Natural killer cell (primary cell): Measurements from ENCODE around the gene ACTG1. TPM values are rescaled to one million over a fixed set of nuclear protein-coding genes. Genes with fewer than 3 reads are reported as not detected.

Experiments
- ATAC-seq, 3 donors: fragments of 150-1000 bp in 2 of 3; fragments of 200-7000 bp in 1 of 3; cut with Tn5 transposase; 1 replicate in 1 of 3; 2 replicates in 2 of 3; pipeline ENCODE4 v1.10.0; 2021; ENCODE audit warnings: mild to moderate bottlenecking in 2 of 3, moderate library complexity in 2 of 3
- DNase-seq, 2 donors: peaks; one replicate each; pipeline versions ENCODE4 v3.0.0 to v3.0.0-alpha.2; 2013 to 2021; ENCODE audit warnings: mixed read lengths in 1 of 2
- H3K27ac ChIP-seq: one replicate; pipeline ENCODE4 v1.5.1; 2013; ENCODE audit warnings: mild to moderate bottlenecking, low read length
- H3K27me3 ChIP-seq: one replicate; pipeline ENCODE4 v1.6.1; 2013; ENCODE audit warnings: low read length; ENCODE audit not compliant: control insufficient read depth, insufficient read depth
- H3K36me3 ChIP-seq: one replicate; pipeline ENCODE4 v1.6.1; 2013; ENCODE audit warnings: low read length; ENCODE audit not compliant: control insufficient read depth, insufficient read depth
- H3K4me1 ChIP-seq: one replicate; pipeline ENCODE4 v1.6.1; 2013; ENCODE audit warnings: low read length; ENCODE audit not compliant: control insufficient read depth, insufficient read depth
- H3K4me3 ChIP-seq: one replicate; pipeline ENCODE4 v1.5.1; 2013; ENCODE audit warnings: low read length
- H3K9me3 ChIP-seq: one replicate; pipeline ENCODE4 v1.6.1; 2013; ENCODE audit warnings: low read length; ENCODE audit not compliant: control insufficient read depth, insufficient read depth
- H3K27ac Mint-ChIP-seq, 2 donors: one replicate each; pipeline ENCODE4 v1.8.0; 2022; ENCODE audit warnings: mild to moderate bottlenecking in 2 of 2, mixed read lengths in 2 of 2, moderate library complexity in 1 of 2
- H3K27me3 Mint-ChIP-seq, 2 donors: one replicate each; pipeline ENCODE4 v1.8.0; 2022; ENCODE audit warnings: low read depth in 2 of 2, mixed read lengths in 2 of 2
- H3K36me3 Mint-ChIP-seq: one replicate; pipeline ENCODE4 v1.8.0; 2022; ENCODE audit warnings: mixed read lengths
- H3K4me1 Mint-ChIP-seq, 2 donors: one replicate each; pipeline ENCODE4 v1.8.0; 2022; ENCODE audit warnings: mixed read lengths in 2 of 2
- H3K4me3 Mint-ChIP-seq: one replicate; pipeline ENCODE4 v1.8.0; 2022; ENCODE audit warnings: mild to moderate bottlenecking, moderate library complexity, mixed read lengths
- H3K9me3 Mint-ChIP-seq, 2 donors: one replicate each; pipeline ENCODE4 v1.8.0; 2022; ENCODE audit warnings: mixed read lengths in 2 of 2
- WGBS: methylation state at CpG from one replicate; pipeline ENCODE4 v1.1.7; 2013; ENCODE audit warnings: missing lambda C conversion rate; ENCODE audit not compliant: insufficient coverage; 5-methylcytosine and 5-hydroxymethylcytosine counted together
- intact Hi-C: fragments of 100-400 bp; cut with micrococcal nuclease; formaldehyde crosslinking; loops from one replicate; pipeline ENCODE4 v1.14.2; 2022
- total RNA-seq, 4 donors: library from RNA; stranded (reverse); fragments of 120-200 nt in 1 of 4; gene quantifications; one replicate each; pipeline versions ENCODE4 v1.2.3 to v1.2.4, GENCODE V29; 2013 to 2022
- TF ChIP-seq, protein P1 (sequence below): fragments of 200-600 bp; IDR thresholded peaks from one replicate; pipeline ENCODE4 v1.8.0; 2022; ENCODE audit warnings: antibody characterized with exemption

The ACTG1 gene
- total RNA-seq, 3 donors from 2014 or later (not counting 1 experiment from before 2014, with no cell fraction given), result 1,401 to 1,901 (median 1,735) TPM

DNA sequence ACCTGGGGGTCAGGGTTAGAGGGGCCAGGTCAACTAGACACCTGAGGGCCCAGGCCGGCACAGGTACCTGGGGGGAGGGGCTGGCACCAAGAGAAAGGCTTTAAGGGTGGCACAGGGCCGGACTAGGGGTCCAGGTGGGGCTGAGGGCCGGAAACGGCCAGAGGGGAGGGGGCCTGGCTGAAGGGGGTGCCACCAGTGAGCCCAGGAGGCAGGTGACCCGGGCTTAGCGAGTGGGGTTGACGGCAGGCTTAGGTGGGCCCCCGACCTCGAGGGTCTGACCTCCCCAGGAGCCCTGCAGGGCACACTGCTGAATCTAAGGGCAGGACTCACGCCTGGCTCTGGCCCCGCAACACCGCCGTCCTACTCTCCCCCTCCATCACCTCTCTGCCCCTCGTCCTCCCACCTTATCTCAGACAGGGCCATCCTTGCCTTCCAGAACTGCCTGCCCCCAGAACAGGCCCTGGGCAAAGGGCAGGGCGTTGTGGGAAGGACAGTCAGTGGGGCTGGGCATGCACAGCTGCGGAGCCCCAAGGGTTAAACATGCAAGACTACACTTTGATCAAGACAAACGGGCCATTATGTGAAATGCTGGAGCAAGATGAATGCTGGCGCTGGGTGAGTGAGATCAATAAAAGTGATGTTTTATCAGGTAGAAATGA lies 44.4 kb downstream of the ACTG1 start:
- Histone ChIP-seq H3K27me3 (no peaks in the 10 kb centered on the region), H3K4me3 (no peak overlapping the region), H3K27ac (no peak overlapping the region), H3K36me3 (no peaks in the 10 kb centered on the region), H3K9me3 (no peaks in the 10 kb centered on the region), H3K4me1 (no peaks in the 10 kb centered on the region)
- TF ChIP-seq, protein P1, sequence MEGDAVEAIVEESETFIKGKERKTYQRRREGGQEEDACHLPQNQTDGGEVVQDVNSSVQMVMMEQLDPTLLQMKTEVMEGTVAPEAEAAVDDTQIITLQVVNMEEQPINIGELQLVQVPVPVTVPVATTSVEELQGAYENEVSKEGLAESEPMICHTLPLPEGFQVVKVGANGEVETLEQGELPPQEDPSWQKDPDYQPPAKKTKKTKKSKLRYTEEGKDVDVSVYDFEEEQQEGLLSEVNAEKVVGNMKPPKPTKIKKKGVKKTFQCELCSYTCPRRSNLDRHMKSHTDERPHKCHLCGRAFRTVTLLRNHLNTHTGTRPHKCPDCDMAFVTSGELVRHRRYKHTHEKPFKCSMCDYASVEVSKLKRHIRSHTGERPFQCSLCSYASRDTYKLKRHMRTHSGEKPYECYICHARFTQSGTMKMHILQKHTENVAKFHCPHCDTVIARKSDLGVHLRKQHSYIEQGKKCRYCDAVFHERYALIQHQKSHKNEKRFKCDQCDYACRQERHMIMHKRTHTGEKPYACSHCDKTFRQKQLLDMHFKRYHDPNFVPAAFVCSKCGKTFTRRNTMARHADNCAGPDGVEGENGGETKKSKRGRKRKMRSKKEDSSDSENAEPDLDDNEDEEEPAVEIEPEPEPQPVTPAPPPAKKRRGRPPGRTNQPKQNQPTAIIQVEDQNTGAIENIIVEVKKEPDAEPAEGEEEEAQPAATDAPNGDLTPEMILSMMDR, result no peak
- H3K36me3 Mint-ChIP-seq, result no peaks in the 10 kb centered on the region
- ATAC-seq (no peak), DNase-seq (no peak)
- H3K27me3 Mint-ChIP-seq, result peaks cover 0 to 6% of the 10 kb centered on the region in 2 donors
- no peak overlapping the region for H3K27ac Mint-ChIP-seq
- no peaks in the 10 kb centered on the region for H3K9me3 Mint-ChIP-seq
- WGBS, result 87% methylated on average over 18 of the region's 18 CpGs
- no peaks in the 10 kb centered on the region for H3K4me1 Mint-ChIP-seq
- H3K4me3 Mint-ChIP-seq, result no peak overlapping the region
- intact Hi-C loops, result no loop called here

DNA sequence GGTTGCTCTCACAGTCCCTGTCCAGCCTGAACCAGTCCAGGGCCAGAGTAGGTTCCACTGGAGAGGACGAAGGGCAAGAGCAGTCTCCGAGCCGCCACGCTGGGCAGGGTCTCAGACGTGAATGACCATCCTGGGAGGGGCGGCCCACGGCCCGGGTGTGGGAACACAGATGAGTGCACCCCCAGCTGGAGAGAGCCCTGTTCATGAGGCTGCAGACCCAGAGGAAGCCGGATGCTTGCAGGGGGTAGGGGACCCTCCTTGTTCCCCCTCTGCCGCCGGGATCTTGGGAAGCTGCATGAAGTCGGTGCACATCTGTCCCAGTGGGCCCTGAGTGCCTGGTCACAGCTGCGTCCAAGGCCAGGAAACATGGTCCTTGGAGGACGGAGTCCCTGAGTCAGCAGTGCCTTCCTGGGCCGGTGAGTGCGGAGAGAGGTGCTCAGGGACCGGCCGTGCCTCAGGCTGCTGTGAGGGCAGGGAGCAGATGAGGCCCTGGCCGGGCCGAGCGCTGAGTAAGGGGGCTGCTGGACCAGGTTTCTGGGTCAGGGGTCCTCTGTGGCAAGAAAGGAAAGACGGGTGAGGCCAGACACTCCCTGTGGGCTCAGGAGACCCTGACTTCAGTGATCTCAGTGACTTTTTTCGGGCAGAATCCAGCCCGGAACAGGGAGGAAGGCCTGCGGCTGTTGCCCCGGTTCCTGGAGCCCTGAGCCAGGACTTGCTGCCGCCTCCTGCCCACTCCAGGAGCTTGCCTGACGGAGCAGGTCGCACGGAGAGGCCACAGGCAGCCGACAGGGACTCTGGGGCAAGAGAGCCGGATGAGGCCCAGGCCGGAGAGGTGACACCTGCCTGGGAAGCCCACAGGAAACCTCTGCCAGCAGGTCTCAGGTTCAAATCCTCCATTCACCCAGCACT lies 45.8 kb downstream of the ACTG1 start:
- TF ChIP-seq, protein P1, result no peak
- no peaks in the 10 kb centered on the region for H3K4me1 ChIP-seq
- peaks cover 0 to 9% of the 10 kb centered on the region in 2 donors for H3K27me3 Mint-ChIP-seq
- H3K27ac ChIP-seq, result no peak overlapping the region
- no peak overlapping the region for H3K4me3 ChIP-seq
- H3K27ac Mint-ChIP-seq, result no peak overlapping the region
- H3K36me3 Mint-ChIP-seq, result no peaks in the 10 kb centered on the region
- H3K9me3 Mint-ChIP-seq, result no peaks in the 10 kb centered on the region
- H3K9me3 ChIP-seq, result no peaks in the 10 kb centered on the region
- ATAC-seq (no peak), DNase-seq (no peak)
- no peaks in the 10 kb centered on the region for H3K4me1 Mint-ChIP-seq
- intact Hi-C loops, result no loop called here
- H3K36me3 ChIP-seq, result no peaks in the 10 kb centered on the region
- 91% methylated on average over 33 of the region's 33 CpGs for WGBS
- H3K27me3 ChIP-seq, result no peaks in the 10 kb centered on the region
- no peak overlapping the region for H3K4me3 Mint-ChIP-seq

DNA sequence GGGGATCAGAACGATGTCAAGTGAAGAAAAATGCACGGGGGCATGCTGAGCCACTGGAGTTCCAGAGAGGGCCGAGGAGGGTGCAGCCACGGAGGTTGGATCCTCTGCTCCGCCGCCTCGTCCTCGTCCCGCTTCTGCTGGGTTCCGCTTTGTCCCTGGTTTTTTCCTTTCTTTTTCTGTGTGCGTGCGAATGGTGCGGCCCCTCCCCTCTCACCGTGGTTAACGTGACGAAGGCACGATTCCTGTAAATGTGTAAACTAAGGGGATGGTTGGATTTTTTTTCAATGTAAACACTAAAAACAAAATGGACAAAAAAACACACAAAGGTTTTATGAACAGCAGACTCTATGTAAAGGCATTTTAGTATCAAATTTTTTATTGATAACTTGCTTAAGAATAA lies 46.7 kb downstream of the ACTG1 start:
- ATAC-seq (no peak), DNase-seq (no peak)
- Histone ChIP-seq H3K36me3 (no peaks in the 10 kb centered on the region), H3K4me3 (no peak overlapping the region), H3K27ac (no peak overlapping the region), H3K4me1 (peaks cover 7% of the 10 kb centered on the region), H3K9me3 (no peaks in the 10 kb centered on the region), H3K27me3 (peaks cover 1% of the 10 kb centered on the region)
- Mint-ChIP-seq H3K4me3 (no peak overlapping the region), H3K4me1 (no peaks in the 10 kb centered on the region), H3K9me3 (no peaks in the 10 kb centered on the region), H3K36me3 (no peaks in the 10 kb centered on the region), H3K27ac (no peak overlapping the region), H3K27me3 (peaks cover 0 to 9% of the 10 kb centered on the region in 2 donors)
- intact Hi-C loops, result no loop called here
- WGBS, result 85% methylated on average over 10 of the region's 17 CpGs
- TF ChIP-seq, protein P1, result no peak
